OCI-LY3 (cell line): ENCODE results near the gene BAIAP2L2.

Source experiments
- CTCF ChIP-seq: fragments of 200-600, 300-600 bp; sonication (generic); IDR thresholded peaks from 2 replicates; pipeline ENCODE4 v1.5.1; 2014; ENCODE audit warnings: antibody characterized with exemption, low read length, low read depth
- EZH2phosphoT487 ChIP-seq: fragments of 200-600 bp; shearing (Covaris generic); IDR thresholded peaks from 2 replicates; pipeline ENCODE4 v1.6.1; 2018; ENCODE audit warnings: antibody characterized with exemption, mixed run types, low read depth

- TF ChIP-seq CTCF (no peak), EZH2phosphoT487 (no peak)
Observed at GRCh38 chr22:38155703-38156102, 45.2 kb upstream of the BAIAP2L2 start.
